DND-41 (cell line): Measurements from ENCODE around the gene CASP1.

Experiments
- ATAC-seq: fragments of 200-7000 bp; cut with Tn5 transposase; 3 replicates; pipeline ENCODE4 v1.9.1; 2021; ENCODE audit warnings: low read depth; ENCODE audit not compliant: insufficient read depth
- DNase-seq: peaks from one replicate; pipeline ENCODE4 v3.0.0-alpha.2; 2020
- H2AFZ ChIP-seq: 2 replicates; pipeline ENCODE4 v1.6.0; 2012; ENCODE audit warnings: low read depth, low read length
- H3K27ac ChIP-seq: 2 replicates; pipeline ENCODE4 v1.5.1; 2012; ENCODE audit warnings: low read length, inconsistent platforms
- H3K27me3 ChIP-seq: fragments of 200-600 bp; sonication (generic); 2 replicates; pipeline ENCODE4 v1.6.0; 2012; ENCODE audit warnings: low read length, mild to moderate bottlenecking, inconsistent platforms; ENCODE audit not compliant: insufficient read depth, poor library complexity
- H3K36me3 ChIP-seq: 2 replicates; pipeline ENCODE4 v1.5.1; 2012; ENCODE audit warnings: low read length, inconsistent platforms; ENCODE audit not compliant: insufficient read depth
- H3K4me1 ChIP-seq: 2 replicates; pipeline ENCODE4 v1.5.1; 2012; ENCODE audit warnings: mild to moderate bottlenecking, low read length; ENCODE audit not compliant: insufficient read depth
- H3K4me2 ChIP-seq: 2 replicates; pipeline ENCODE4 v1.6.0; 2012; ENCODE audit warnings: mild to moderate bottlenecking, moderate library complexity, low read length, inconsistent platforms; ENCODE audit not compliant: insufficient read depth
- H3K4me3 ChIP-seq, 2 experiments: fragments of 200-600 bp in 1 of 2; shearing (Covaris generic) in 1 of 2; 2 replicates each; pipeline ENCODE4 v1.5.1; 2012 to 2016; ENCODE audit warnings: inconsistent platforms in 2 of 2, low read length in 2 of 2, mild to moderate bottlenecking in 2 of 2, low read depth in 1 of 2, moderate library complexity in 1 of 2
- H3K79me2 ChIP-seq: 2 replicates; pipeline ENCODE4 v1.6.0; 2012; ENCODE audit warnings: low read length, inconsistent platforms; ENCODE audit not compliant: insufficient read depth
- H3K9ac ChIP-seq: 2 replicates; pipeline ENCODE4 v1.6.0; 2012; ENCODE audit warnings: low read depth, mild to moderate bottlenecking, inconsistent platforms, low read length, moderate library complexity
- H3K9me3 ChIP-seq: 2 replicates; pipeline ENCODE4 v1.5.1; 2012; ENCODE audit warnings: low read length, moderate library complexity, mild to moderate bottlenecking, inconsistent platforms; ENCODE audit not compliant: insufficient read depth, severe bottlenecking
- H4K20me1 ChIP-seq: 2 replicates; pipeline ENCODE4 v1.6.0; 2012; ENCODE audit warnings: low read length; ENCODE audit not compliant: insufficient read depth
- EZH2 ChIP-seq: IDR thresholded peaks from 3 replicates; pipeline ENCODE4 v1.6.1; 2012; ENCODE audit warnings: borderline replicate concordance, low read depth, mild to moderate bottlenecking, moderate library complexity, low read length, inconsistent platforms; ENCODE audit not compliant: severe bottlenecking
- TF ChIP-seq, protein P1 (sequence below): IDR thresholded peaks from 2 replicates; pipeline ENCODE4 v1.5.1; 2012; ENCODE audit warnings: borderline replicate concordance, low read length, moderate library complexity, mild to moderate bottlenecking; ENCODE audit not compliant: poor library complexity, severe bottlenecking; ENCODE audit errors: extremely low read depth

Gene CASP1

DNA sequence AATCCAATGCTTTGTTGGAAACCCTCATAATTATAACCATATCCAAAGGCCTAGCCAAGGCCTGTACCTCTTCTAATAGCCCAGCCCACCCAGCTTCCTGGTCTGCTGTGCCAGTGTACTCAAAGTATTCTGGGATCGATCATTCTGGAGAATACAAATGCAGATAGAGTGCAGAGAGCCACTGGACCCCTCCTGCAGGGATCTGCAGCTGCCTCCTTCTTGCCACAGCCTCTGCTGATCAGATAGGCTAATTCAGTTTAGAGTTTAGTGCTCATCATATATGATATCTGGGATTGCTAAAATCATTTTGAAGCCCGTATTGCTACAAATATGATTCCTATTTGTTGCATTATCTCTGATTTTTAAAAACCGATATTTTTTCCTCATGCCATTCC lies 29.5 kb downstream of the CASP1 start:
- DNase-seq (no peak), ATAC-seq (no peak)
- no peaks in the 10 kb centered on the region for H3K27me3 ChIP-seq
- H2AFZ ChIP-seq, result 0 out of 2 replicates have a peak overlapping the region, but pooled peaks have one; percentile 31
- no peak overlapping the region for H3K4me2 ChIP-seq
- no peaks in the 10 kb centered on the region for H3K9me3 ChIP-seq
- H3K36me3 ChIP-seq, result no peaks in the 10 kb centered on the region
- H3K9ac ChIP-seq, result no peak overlapping the region
- no peak overlapping the region for H3K27ac ChIP-seq
- no peak overlapping the region for H3K4me3 ChIP-seq
- no peaks in the 10 kb centered on the region for H3K79me2 ChIP-seq
- H3K4me1 ChIP-seq, result no peaks in the 10 kb centered on the region
- TF ChIP-seq, protein P1, sequence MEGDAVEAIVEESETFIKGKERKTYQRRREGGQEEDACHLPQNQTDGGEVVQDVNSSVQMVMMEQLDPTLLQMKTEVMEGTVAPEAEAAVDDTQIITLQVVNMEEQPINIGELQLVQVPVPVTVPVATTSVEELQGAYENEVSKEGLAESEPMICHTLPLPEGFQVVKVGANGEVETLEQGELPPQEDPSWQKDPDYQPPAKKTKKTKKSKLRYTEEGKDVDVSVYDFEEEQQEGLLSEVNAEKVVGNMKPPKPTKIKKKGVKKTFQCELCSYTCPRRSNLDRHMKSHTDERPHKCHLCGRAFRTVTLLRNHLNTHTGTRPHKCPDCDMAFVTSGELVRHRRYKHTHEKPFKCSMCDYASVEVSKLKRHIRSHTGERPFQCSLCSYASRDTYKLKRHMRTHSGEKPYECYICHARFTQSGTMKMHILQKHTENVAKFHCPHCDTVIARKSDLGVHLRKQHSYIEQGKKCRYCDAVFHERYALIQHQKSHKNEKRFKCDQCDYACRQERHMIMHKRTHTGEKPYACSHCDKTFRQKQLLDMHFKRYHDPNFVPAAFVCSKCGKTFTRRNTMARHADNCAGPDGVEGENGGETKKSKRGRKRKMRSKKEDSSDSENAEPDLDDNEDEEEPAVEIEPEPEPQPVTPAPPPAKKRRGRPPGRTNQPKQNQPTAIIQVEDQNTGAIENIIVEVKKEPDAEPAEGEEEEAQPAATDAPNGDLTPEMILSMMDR, result no peak
- no peak for TF ChIP-seq EZH2
- no peaks in the 10 kb centered on the region for H4K20me1 ChIP-seq

DNA sequence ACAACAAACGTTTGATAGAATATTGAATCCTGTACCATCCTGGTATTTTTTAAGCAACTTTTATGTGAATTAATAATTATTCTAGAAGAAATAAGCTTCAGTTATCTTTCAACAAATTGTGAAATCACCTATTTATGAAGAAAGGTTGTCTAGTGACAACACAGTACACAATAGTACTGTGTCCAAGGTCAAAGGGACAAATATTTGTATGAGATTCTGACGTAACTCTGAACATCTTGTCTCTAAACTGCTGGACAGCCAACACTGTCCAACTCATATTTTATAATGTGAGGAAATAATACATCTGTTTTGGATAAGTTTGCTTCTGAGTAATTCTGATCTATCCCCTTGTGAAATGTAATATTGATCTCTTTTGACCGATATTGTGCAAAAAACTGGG lies 30.9 kb downstream of the CASP1 start:
- no peaks in the 10 kb centered on the region for H3K36me3 ChIP-seq
- ATAC-seq (no peak), DNase-seq (no peak)
- H3K27ac ChIP-seq, result no peak overlapping the region
- no peak overlapping the region for H3K4me3 ChIP-seq
- H2AFZ ChIP-seq, result no peak overlapping the region
- H3K79me2 ChIP-seq, result no peaks in the 10 kb centered on the region
- no peaks in the 10 kb centered on the region for H3K9me3 ChIP-seq
- no peaks in the 10 kb centered on the region for H4K20me1 ChIP-seq
- TF ChIP-seq, protein P1, result no peak
- no peak for TF ChIP-seq EZH2
- no peaks in the 10 kb centered on the region for H3K27me3 ChIP-seq
- no peak overlapping the region for H3K9ac ChIP-seq
- H3K4me1 ChIP-seq, result no peaks in the 10 kb centered on the region
- no peak overlapping the region for H3K4me2 ChIP-seq

DNA sequence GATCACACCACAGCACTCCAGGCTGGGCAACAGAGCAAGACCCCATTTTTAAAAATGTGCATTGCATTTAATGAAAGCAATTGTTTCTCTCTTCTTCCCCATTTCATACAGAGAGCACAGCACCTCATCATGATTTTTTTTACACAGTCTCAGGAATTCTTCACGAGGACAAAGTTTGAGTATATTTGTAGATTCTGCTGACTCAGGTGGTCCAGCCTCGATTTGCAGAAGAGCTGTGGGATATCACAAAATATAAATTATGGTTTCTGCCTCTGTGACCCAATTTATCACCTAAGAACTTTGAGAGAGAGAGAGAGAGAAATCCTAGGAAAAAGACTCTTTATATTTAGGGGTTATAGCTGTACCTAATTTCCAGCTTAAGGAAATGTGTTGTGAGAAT lies 31.8 kb downstream of the CASP1 start:
- Histone ChIP-seq H3K4me3 (no peak overlapping the region), H3K36me3 (no peaks in the 10 kb centered on the region), H3K79me2 (no peaks in the 10 kb centered on the region), H3K27me3 (no peaks in the 10 kb centered on the region), H4K20me1 (no peaks in the 10 kb centered on the region), H3K9me3 (no peaks in the 10 kb centered on the region), H3K27ac (no peak overlapping the region), H3K9ac (no peak overlapping the region), H3K4me2 (no peak overlapping the region), H2AFZ (no peak overlapping the region), H3K4me1 (no peaks in the 10 kb centered on the region)
- DNase-seq (no peak), ATAC-seq (no peak)
- TF ChIP-seq, protein P1, result no peak
- TF ChIP-seq EZH2, result no peak

DNA sequence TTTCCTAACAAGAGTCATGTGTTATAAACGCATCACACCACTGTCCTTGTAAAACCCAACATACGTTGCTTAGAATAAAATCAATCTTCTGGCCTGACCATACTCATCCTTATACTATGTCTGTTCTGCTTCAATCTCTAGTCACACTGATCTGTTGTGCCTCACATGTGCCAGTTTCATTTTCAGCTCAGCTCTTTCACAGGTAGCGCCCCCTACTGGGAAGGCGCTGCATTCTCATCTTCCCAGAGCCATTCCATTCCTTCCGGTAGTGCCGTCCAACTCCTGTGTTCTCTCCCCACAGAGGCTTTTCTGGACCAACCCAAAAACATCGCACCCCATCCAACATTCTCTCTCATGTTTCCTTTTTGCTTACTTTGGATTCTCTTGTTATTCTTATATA lies 34.1 kb downstream of the CASP1 start:
- DNase-seq (peak; percentile 31), ATAC-seq (peak; percentile 52; the same call in 1 of the 3 replicates)
- TF ChIP-seq, protein P1, result peak; percentile 79
- TF ChIP-seq EZH2, result no peak
- H3K4me1 ChIP-seq, result no peaks in the 10 kb centered on the region
- no peak overlapping the region for H3K9ac ChIP-seq
- no peaks in the 10 kb centered on the region for H4K20me1 ChIP-seq
- H3K4me3 ChIP-seq, result no peak overlapping the region
- no peaks in the 10 kb centered on the region for H3K79me2 ChIP-seq
- no peak overlapping the region for H3K27ac ChIP-seq
- H3K9me3 ChIP-seq, result no peaks in the 10 kb centered on the region
- no peak overlapping the region for H2AFZ ChIP-seq
- no peak overlapping the region for H3K4me2 ChIP-seq
- H3K36me3 ChIP-seq, result no peaks in the 10 kb centered on the region
- H3K27me3 ChIP-seq, result no peaks in the 10 kb centered on the region
